HG03460 (cell line): ENCODE data around the gene PSMB8.

Experiments
- ATAC-seq: cut with Tn5 transposase; IDR thresholded peaks from one replicate; pipeline ENCODE4 v1.9.1; 2021; ENCODE audit not compliant: unreplicated experiment

PSMB8 gene

DNA sequence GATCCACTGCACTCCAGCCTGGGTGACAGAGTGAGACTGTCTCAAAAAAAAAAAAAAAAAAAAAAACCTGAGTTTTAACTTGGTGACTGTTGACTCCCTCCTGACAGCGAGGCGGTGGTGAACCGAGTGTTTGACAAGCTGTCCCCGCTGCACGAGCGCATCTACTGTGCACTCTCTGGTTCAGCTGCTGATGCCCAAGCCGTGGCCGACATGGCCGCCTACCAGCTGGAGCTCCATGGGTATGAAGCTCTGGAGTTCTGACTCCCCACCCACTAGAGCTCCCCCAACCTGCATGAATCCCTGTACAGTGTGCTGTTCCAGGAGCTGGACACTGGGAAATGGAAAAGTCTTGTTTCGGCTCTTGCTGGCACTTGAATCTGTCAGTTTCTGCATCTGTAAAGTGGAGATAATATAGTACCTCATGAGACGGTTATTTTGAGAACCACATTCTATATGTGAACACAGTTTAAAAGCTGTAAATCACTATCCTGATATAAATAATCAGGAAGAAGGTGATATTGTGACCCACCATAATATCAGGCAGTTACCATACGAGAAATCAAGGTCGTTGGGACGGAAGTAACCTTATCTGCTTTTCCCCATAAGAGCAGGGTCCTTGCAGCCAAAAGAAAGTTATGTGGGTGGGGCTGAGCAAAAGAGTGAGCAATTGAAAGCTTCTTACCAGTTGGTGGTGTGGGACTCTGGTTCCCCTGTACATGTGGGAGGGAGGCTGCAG lies 13.5 kb upstream of the PSMB8 start:
- ATAC-seq: no peak

- no peak for ATAC-seq
Measured at GRCh38 chr6:32855467-32856174, 11.8 kb upstream of the PSMB8 start.

- peak; percentile 18 for ATAC-seq
Measured at GRCh38 chr6:32854376-32855178, 10.7 kb upstream of the PSMB8 start.

DNA sequence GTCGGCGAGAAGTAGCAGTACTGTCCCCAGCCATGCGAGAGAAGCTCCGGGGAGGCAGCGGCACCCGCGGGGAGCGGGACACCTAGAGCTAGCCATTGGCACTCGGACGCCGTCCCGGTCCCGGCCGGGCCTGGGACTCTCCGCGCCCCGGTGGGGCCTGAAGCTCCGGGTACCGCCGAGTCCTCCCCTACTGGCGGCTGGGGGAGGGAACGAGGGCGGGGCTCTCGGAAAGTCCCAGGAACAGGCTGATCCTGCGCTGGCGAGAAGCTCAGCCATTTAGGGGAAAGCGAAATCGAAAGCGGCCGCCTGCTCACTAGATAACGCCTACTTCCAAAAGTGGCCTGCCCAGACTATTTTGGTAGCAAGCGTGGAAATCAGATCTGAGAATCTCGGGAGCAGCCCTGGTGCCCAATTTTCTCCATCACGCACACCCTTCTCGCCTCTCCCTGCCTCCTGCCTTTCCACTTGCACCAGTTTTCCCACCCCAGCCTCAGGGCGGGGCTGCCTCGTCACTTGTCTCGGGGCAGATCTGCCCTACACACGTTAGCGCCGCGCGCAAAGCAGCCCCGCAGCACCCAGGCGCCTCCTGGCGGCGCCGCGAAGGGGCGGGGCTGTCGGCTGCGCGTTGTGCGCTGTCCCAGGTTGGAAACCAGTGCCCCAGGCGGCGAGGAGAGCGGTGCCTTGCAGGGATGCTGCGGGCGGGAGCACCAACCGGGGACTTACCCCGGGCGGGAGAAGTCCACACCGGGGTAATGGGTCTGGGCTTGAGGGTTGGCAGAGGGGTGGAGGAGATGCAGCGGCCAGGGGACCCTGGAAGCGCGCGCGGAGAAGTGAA lies 9.9 kb upstream of the PSMB8 start, which contains the start of the genes PSMB9 and TAP1:
Gene PSMB9 (plus strand): TSS at position 652 of the 835 bp plus-strand sequence. CDS start 38 bp downstream, at position 690.
Gene TAP1 (minus strand): TSS at position 164 of the 835 bp plus-strand sequence. CDS start 68 bp downstream, at position 96.
- peak; percentile 71 for ATAC-seq

DNA sequence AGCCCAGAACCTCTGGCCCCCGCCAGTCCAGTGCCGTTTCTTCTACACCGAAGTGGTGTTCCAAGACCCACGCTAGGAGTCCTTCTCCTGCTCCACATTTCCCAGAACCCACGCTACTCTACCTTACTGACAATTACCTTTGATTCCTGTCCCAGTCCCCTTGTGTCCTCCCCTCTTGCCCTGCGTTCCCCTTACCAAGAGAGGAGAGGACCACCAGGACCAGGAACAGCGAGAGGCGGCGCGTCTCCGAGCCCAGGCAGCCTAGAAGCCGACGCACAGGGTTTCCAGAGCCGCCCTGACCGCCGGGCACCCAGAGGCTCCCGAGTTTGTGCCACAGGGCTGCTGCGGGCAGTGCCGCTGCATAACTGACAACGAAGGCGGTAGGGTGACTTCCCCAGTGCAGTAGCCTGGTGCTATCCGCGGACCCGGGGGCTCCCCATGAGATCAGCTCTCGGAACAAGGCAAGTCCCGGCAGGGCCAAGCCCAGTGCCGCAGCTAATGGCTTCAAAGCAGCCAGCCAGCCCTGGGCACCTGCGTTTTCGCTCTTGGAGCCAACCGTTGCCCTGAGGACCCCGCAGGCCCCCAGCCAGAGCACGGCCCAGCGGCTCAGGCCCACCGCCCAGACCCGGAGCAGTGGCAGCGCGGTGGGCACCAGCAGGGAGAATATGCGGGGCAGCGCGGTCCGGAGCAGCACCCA lies 9.1 kb upstream of the PSMB8 start:
- peak; percentile 23 for ATAC-seq

- ATAC-seq: no peak
Measured at GRCh38 chr6:32852018-32852843, 8.4 kb upstream of the PSMB8 start.

GRCh38 chr6:32851025-32851424 lies 7.2 kb upstream of the PSMB8 start:
- no peak for ATAC-seq

DNA sequence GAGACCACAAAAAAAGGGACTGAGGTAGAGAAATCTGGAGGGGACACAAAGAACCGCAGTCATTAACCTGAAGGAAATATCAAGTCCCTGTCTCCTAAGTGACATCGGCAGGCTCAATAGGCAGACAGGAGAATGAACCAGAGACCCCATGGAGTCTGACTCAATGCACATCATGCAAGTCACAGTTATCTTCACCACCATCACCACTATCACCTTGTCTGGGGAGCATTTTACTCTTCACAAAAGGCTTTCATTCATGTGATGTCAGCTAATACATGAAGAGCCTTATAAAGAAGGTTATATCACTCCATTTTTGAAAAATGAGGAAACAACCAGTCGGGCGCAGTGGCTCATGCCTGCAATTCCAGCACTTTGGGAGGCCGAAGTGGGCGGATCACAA lies 5.3 kb upstream of the PSMB8 start:
- ATAC-seq: no peak

- no peak for ATAC-seq
Measured at GRCh38 chr6:32847795-32848194, 3.9 kb upstream of the PSMB8 start.

DNA sequence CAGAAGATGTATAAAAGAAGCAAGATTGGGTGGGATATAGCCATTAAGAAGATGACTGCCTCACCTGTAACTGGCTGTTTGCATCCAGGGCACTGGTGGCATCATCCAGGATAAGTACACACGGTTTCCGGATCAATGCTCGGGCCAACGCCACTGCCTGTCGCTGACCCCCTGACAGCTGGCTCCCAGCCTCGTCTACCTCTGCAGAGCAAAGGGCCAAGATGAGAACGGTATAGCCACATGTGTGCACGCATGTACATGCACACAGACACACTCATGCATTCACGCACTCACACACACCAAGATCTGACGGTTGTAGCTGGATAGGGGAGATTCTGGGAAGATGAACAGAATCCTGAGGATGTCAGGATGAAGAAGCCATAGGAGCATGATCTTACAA lies 3.2 kb upstream of the PSMB8 start:
- no peak for ATAC-seq

DNA sequence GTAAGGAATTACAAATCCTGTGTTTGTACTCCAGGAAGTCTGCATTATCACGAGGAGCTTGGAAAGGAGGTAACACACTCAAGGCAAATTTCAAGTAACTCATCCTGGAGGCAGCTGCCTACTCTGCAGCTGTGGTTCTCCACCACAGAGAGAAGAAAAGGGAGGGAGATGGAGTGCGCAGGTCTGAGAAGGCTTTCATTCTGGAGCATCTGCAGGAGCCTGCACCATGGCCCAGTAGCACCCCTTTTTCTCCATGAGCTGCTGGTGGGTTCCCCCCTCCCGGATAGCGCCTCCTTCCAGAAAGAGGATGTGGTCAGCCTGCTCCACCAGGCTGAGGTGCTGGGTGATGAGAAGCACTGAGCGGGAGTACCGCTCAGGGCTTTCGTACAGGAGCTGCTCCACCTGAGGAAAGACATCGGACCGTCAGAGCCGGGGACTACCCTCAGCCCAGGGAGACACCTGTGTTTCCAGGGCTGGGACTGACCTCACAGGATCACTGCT lies 1.6 kb upstream of the PSMB8 start:
- no peak for ATAC-seq

DNA sequence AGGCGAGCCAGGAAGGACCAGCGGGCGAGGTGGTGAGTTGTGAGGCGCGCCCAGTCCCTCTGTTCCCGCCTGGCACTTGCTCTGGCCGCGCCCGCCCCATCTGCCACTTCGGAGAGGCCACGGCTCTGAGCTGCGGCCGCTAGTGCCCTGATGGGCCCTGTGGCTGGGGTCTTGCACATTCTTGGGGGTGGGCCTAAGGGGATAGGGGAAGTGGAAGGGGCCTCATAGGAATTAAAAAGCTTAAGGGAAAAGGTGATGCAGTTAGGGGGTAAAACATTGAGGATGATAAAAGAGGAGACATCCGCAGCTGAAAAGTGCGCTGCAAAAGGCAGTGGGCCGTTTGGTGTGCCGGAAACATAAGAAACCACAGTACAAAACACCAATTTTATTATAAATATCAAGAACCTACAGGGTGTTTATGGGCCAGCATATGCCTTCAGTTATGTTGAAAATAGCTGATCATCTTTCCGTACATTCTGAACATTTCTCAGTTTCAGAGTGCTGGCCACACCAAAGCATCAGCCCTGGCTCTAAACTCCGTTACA lies 1.1 kb upstream of the PSMB8 start:
- ATAC-seq: no peak

- ATAC-seq: no peak
Measured at GRCh38 chr6:32843331-32843978, 392 bp downstream of the PSMB8 start.

- ATAC-seq: no peak
Measured at GRCh38 chr6:32842690-32843089, 1.2 kb downstream of the PSMB8 start.

GRCh38 chr6:32842021-32842650 lies 1.7 kb downstream of the PSMB8 start:
- ATAC-seq: no peak

- ATAC-seq: no peak
Measured at GRCh38 chr6:32840604-32841246, 3.1 kb downstream of the PSMB8 start.

DNA sequence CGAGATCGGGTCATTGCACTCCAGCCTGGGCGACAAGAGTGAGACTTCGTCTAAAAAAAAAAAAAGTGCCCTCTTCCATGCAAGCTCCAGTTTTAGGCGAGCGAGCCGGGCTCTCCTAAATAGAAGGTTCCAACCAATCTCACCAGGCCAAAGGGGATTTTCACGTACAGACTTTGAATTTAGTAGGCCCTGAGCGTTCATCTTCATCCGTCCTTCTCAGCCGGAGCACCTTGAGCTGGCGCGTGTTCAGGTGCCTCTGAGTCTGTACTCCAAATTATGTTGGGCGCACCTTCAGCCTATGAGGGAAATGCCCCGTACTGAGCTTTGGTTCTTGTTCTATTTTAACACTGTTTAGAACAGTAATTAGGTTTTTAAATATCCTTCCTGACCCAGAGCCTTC lies 4.5 kb downstream of the PSMB8 start:
- ATAC-seq: no peak
